Transverse colon (tissue), 4 donors: Measurements from ENCODE around the gene TMEM59L.

ENCODE experiments used
- CTCF ChIP-seq, 5 experiments: fragments of 200-600 bp in 3 of 5; fragments of 450-650 bp in 2 of 5; sonication (generic) in 3 of 5; IDR thresholded peaks; 1 replicate in 2 of 5; 2 replicates in 3 of 5; pipeline ENCODE4 v1.5.1; 2016 to 2017; ENCODE audit warnings: antibody characterized with exemption in 5 of 5, inconsistent platforms in 3 of 5, mild to moderate bottlenecking in 2 of 5, moderate library complexity in 1 of 5
- EP300 ChIP-seq: sonication (generic); formaldehyde crosslinking; IDR thresholded peaks from one replicate; pipeline ENCODE4 v1.6.1; 2017; ENCODE audit warnings: antibody characterized with exemption, low read depth
- POLR2A ChIP-seq: fragments of 450-650 bp; IDR thresholded peaks from one replicate; pipeline ENCODE4 v1.6.1; 2016; ENCODE audit warnings: antibody characterized with exemption, mild to moderate bottlenecking, moderate library complexity
- POLR2AphosphoS5 ChIP-seq, 3 donors: sonication (generic); formaldehyde crosslinking; IDR thresholded peaks; one replicate each; pipeline ENCODE4 v1.6.1; 2016; ENCODE audit warnings: antibody characterized with exemption in 3 of 3

GRCh38 chr19:18659281-18660050 lies 46.8 kb downstream of the TMEM59L start:
- TF ChIP-seq CTCF (IDR thresholded peaks at IDR 0.05) (no peak), POLR2AphosphoS5 (IDR thresholded peaks at IDR 0.05) (no peak), EP300 (no peak), POLR2A (no peak)
